Measurements from ENCODE around the gene PSMC1. TPM values are rescaled to one million over a fixed set of nuclear protein-coding genes. Genes with fewer than 3 reads are reported as not detected.
"Not testable (repeated sequence)": the region's sequence is repeated elsewhere in the genome, so short reads cannot be mapped to it uniquely, and the experiment has no call there.

PSMC1 gene
- total and polyA plus RNA-seq, 4 donors = 47.3 to 89.9 (median 84.8) TPM

- H3K36me3 ChIP-seq (ENCODE audit: control insufficient read depth in 4 of 4, insufficient read depth in 3 of 4, low read depth in 1 of 4, low read length in 3 of 4) = no peaks in the 10 kb centered on the region
- TF ChIP-seq TAF1 (conservative IDR thresholded peaks at IDR 0.05) = no peak
- H3K9ac ChIP-seq (ENCODE audit: low read depth in 1 of 2, low read length in 2 of 2) = no peak overlapping the region
- no peaks in the 10 kb centered on the region for H3K27me3 ChIP-seq (ENCODE audit: control insufficient read depth in 4 of 4, insufficient read depth in 4 of 4, low read length in 3 of 4)
- no peak overlapping the region for H3K4me3 ChIP-seq (ENCODE audit: low read depth in 1 of 3, low read length in 3 of 3)
- peaks cover 19 to 31% (median 20%) of the 10 kb centered on the region in 4 donors for H3K9me3 ChIP-seq (ENCODE audit: control insufficient read depth in 4 of 4, low read length in 3 of 4)
- no peak for DNase-seq (ENCODE audit: low spot score)
- no peaks in the 10 kb centered on the region for H3K4me1 ChIP-seq (ENCODE audit: control insufficient read depth in 4 of 4, insufficient read depth in 4 of 4, low read length in 3 of 4)
- no peak overlapping the region for H3K27ac ChIP-seq (ENCODE audit: low read depth in 1 of 2, low read length in 2 of 2)
These were observed 13.9 kb upstream of the PSMC1 start for GRCh38 chr14:90242444-90242843.

- Histone ChIP-seq H3K36me3 (ENCODE audit: control insufficient read depth in 4 of 4, insufficient read depth in 3 of 4, low read depth in 1 of 4, low read length in 3 of 4) (no peaks in the 10 kb centered on the region), H3K4me1 (ENCODE audit: control insufficient read depth in 4 of 4, insufficient read depth in 4 of 4, low read length in 3 of 4) (no peaks in the 10 kb centered on the region), H3K27ac (ENCODE audit: low read depth in 1 of 2, low read length in 2 of 2) (no peak overlapping the region), H3K9ac (ENCODE audit: low read depth in 1 of 2, low read length in 2 of 2) (no peak overlapping the region), H3K9me3 (ENCODE audit: control insufficient read depth in 4 of 4, low read length in 3 of 4) (no peaks in the 10 kb centered on the region), H3K4me3 (ENCODE audit: low read depth in 1 of 3, low read length in 3 of 3) (no peak overlapping the region), H3K27me3 (ENCODE audit: control insufficient read depth in 4 of 4, insufficient read depth in 4 of 4, low read length in 3 of 4) (no peaks in the 10 kb centered on the region)
- TF ChIP-seq YY1 (IDR thresholded peaks at IDR 0.05) = no peak
- no peak for DNase-seq (ENCODE audit: low spot score)
- 86% methylated on average over 4 of the region's 4 CpGs for WGBS
These were observed 9.4 kb upstream of the PSMC1 start for GRCh38 chr14:90246936-90247335.

- H3K27ac ChIP-seq (ENCODE audit: low read depth in 1 of 2, low read length in 2 of 2); H3K36me3 ChIP-seq (ENCODE audit: control insufficient read depth in 4 of 4, insufficient read depth in 3 of 4, low read depth in 1 of 4, low read length in 3 of 4); H3K9me3 ChIP-seq (ENCODE audit: control insufficient read depth in 4 of 4, low read length in 3 of 4); H3K4me3 ChIP-seq (ENCODE audit: low read depth in 1 of 3, low read length in 3 of 3); H3K9ac ChIP-seq (ENCODE audit: low read depth in 1 of 2, low read length in 2 of 2); DNase-seq (ENCODE audit: low spot score); H3K27me3 ChIP-seq (ENCODE audit: control insufficient read depth in 4 of 4, insufficient read depth in 4 of 4, low read length in 3 of 4); H3K4me1 ChIP-seq (ENCODE audit: control insufficient read depth in 4 of 4, insufficient read depth in 4 of 4, low read length in 3 of 4): not testable (repeated sequence)
- WGBS = 88% methylated on average over 10 of the region's 10 CpGs
These were observed 8.9 kb upstream of the PSMC1 start for GRCh38 chr14:90247441-90247840.

GRCh38 chr14:90248594-90248993 is 7.8 kb upstream of the PSMC1 start:
- H3K4me1 ChIP-seq (ENCODE audit: control insufficient read depth in 4 of 4, insufficient read depth in 4 of 4, low read length in 3 of 4) = no peaks in the 10 kb centered on the region
- no peak for DNase-seq (ENCODE audit: low spot score)
- TF ChIP-seq HNF4G (IDR thresholded peaks at IDR 0.05) = no peak
- no peak for TF ChIP-seq GABPA (IDR thresholded peaks at IDR 0.05 in 1 of 2, conservative IDR thresholded peaks at IDR 0.05 in 1 of 2)
- no peak for TF ChIP-seq RXRA (IDR thresholded peaks at IDR 0.05)
- TF ChIP-seq EGR1 (IDR thresholded peaks at IDR 0.05; ENCODE audit: low read depth in 2 of 2) = no peak
- no peak for TF ChIP-seq REST (IDR thresholded peaks at IDR 0.05)
- TF ChIP-seq RAD21 (IDR thresholded peaks at IDR 0.05) = no peak
- TF ChIP-seq JUND (IDR thresholded peaks at IDR 0.05) = no peak
- no peak for TF ChIP-seq CTCF (IDR thresholded peaks at IDR 0.05; ENCODE audit: low read depth, low read length, missing input control)
- TF ChIP-seq SP1 (IDR thresholded peaks at IDR 0.05) = no peak
- TF ChIP-seq YY1 (IDR thresholded peaks at IDR 0.05) = no peak
- no peak overlapping the region for H3K9ac ChIP-seq (ENCODE audit: low read depth in 1 of 2, low read length in 2 of 2)
- H3K27ac ChIP-seq (ENCODE audit: low read depth in 1 of 2, low read length in 2 of 2) = no peak overlapping the region
- no peaks in the 10 kb centered on the region for H3K9me3 ChIP-seq (ENCODE audit: control insufficient read depth in 4 of 4, low read length in 3 of 4)
- H3K36me3 ChIP-seq (ENCODE audit: control insufficient read depth in 4 of 4, insufficient read depth in 3 of 4, low read depth in 1 of 4, low read length in 3 of 4) = no peaks in the 10 kb centered on the region
- peaks cover 0 to 2% (median 0%) of the 10 kb centered on the region in 4 donors for H3K27me3 ChIP-seq (ENCODE audit: control insufficient read depth in 4 of 4, insufficient read depth in 4 of 4, low read length in 3 of 4)
- no peak overlapping the region for H3K4me3 ChIP-seq (ENCODE audit: low read depth in 1 of 3, low read length in 3 of 3)
- WGBS = 84% methylated on average over 2 of the region's 2 CpGs
